ENCODE data around the gene BICRAL. TPM values are rescaled to one million over a fixed set of nuclear protein-coding genes. Genes with fewer than 3 reads are reported as not detected.

Gene BICRAL
- total RNA-seq, 2 donors from 2014 or later, result 21.0 to 26.2 TPM

GRCh38 chr6:42777126-42777822 lies 4.6 kb upstream of the BICRAL start:
- TF ChIP-seq CTCF (IDR thresholded peaks at IDR 0.05) (no peak), POLR2A (IDR thresholded peaks at IDR 0.05) (no peak), POLR2AphosphoS5 (IDR thresholded peaks at IDR 0.05) (no peak)
- Histone ChIP-seq H3K27me3 (replicated peaks; ENCODE audit: insufficient read depth) (no peaks in the 10 kb centered on the region), H3K4me3 (no peak overlapping the region), H3K4me1 (replicated peaks) (no peaks in the 10 kb centered on the region), H3K27ac (no peak overlapping the region), H3K9me3 (no peaks in the 10 kb centered on the region), H3K36me3 (no peaks in the 10 kb centered on the region)
- intact Hi-C loops (cut with DNase I), result no loop called here
- WGBS, result 95% methylated on average over 2 of the region's 2 CpGs
- no peak for DNase-seq (ENCODE audit: low spot score)

GRCh38 chr6:42778122-42778521 lies 3.7 kb upstream of the BICRAL start:
- no peaks in the 10 kb centered on the region for H3K9me3 ChIP-seq
- no peaks in the 10 kb centered on the region for H3K4me1 ChIP-seq (replicated peaks)
- H3K27me3 ChIP-seq (replicated peaks; ENCODE audit: insufficient read depth), result no peaks in the 10 kb centered on the region
- no peak overlapping the region for H3K27ac ChIP-seq
- TF ChIP-seq POLR2A (IDR thresholded peaks at IDR 0.05), result no peak
- TF ChIP-seq POLR2AphosphoS5 (IDR thresholded peaks at IDR 0.05), result no peak
- no peak for TF ChIP-seq CTCF (IDR thresholded peaks at IDR 0.05)
- intact Hi-C loops (cut with DNase I), result no loop called here
- 70% methylated on average over 2 of the region's 2 CpGs for WGBS
- no peak overlapping the region for H3K4me3 ChIP-seq
- no peaks in the 10 kb centered on the region for H3K36me3 ChIP-seq
- DNase-seq (ENCODE audit: low spot score), result no peak

GRCh38 chr6:42779521-42779920 lies 2.3 kb upstream of the BICRAL start:
- H3K4me1 ChIP-seq (replicated peaks), result no peaks in the 10 kb centered on the region
- no peaks in the 10 kb centered on the region for H3K36me3 ChIP-seq
- no peak for TF ChIP-seq POLR2A (IDR thresholded peaks at IDR 0.05)
- TF ChIP-seq CTCF (IDR thresholded peaks at IDR 0.05), result no peak
- no peak for TF ChIP-seq POLR2AphosphoS5 (IDR thresholded peaks at IDR 0.05)
- intact Hi-C loops (cut with DNase I), result no loop called here
- no peak for DNase-seq (ENCODE audit: low spot score)
- H3K27me3 ChIP-seq (replicated peaks; ENCODE audit: insufficient read depth), result no peaks in the 10 kb centered on the region
- H3K4me3 ChIP-seq, result no peak overlapping the region
- 81% methylated on average over 6 of the region's 6 CpGs for WGBS
- no peaks in the 10 kb centered on the region for H3K9me3 ChIP-seq
- no peak overlapping the region for H3K27ac ChIP-seq

- Histone ChIP-seq H3K9me3 (no peaks in the 10 kb centered on the region), H3K36me3 (no peaks in the 10 kb centered on the region), H3K4me3 (peak overlapping the region; percentile 67 to 98), H3K27ac (peak overlapping the region; percentile 98 to 100), H3K27me3 (replicated peaks; ENCODE audit: insufficient read depth) (no peaks in the 10 kb centered on the region), H3K4me1 (replicated peaks) (no peaks in the 10 kb centered on the region)
- no peak for DNase-seq (ENCODE audit: low spot score)
- TF ChIP-seq CTCF (IDR thresholded peaks at IDR 0.05) (no peak), POLR2A (IDR thresholded peaks at IDR 0.05) (no peak), POLR2AphosphoS5 (IDR thresholded peaks at IDR 0.05) (no peak)
- WGBS, result under 1% methylated on average over 4 of the region's 4 CpGs
- intact Hi-C loops (cut with DNase I), result loop anchor here (1.0 kb wide), 1 partner anchor 35 kb away; the partner anchor contains the start of gene TBCC
Measured at GRCh38 chr6:42781546-42781795, 381 bp upstream of the BICRAL start.

- intact Hi-C loops (cut with DNase I), result no loop called here
- peak; percentile 56 for TF ChIP-seq POLR2A (IDR thresholded peaks at IDR 0.05)
- peak; percentile 46 for TF ChIP-seq POLR2AphosphoS5 (IDR thresholded peaks at IDR 0.05)
- no peak for TF ChIP-seq CTCF (IDR thresholded peaks at IDR 0.05)
- WGBS, result under 1% methylated on average over 32 of the region's 51 CpGs
- H3K4me3 ChIP-seq, result peak overlapping the region; percentile 67 to 98
- H3K27ac ChIP-seq, result peak overlapping the region; percentile 98 to 100
- no peaks in the 10 kb centered on the region for H3K9me3 ChIP-seq
- no peaks in the 10 kb centered on the region for H3K27me3 ChIP-seq (replicated peaks; ENCODE audit: insufficient read depth)
- DNase-seq (ENCODE audit: low spot score), result peak; percentile 61
- no peaks in the 10 kb centered on the region for H3K36me3 ChIP-seq
- H3K4me1 ChIP-seq (replicated peaks), result no peaks in the 10 kb centered on the region
Measured at GRCh38 chr6:42782689-42783176, 881 bp downstream of the BICRAL start.

Data from prostate gland (tissue), 2 donors.